ENCODE measurements around the gene VPS37B. TPM values are rescaled to one million over a fixed set of nuclear protein-coding genes. Genes with fewer than 3 reads are reported as not detected.

Gene VPS37B
- total RNA-seq, 2 experiments from 2014 or later, result 20.1 to 20.7 TPM

DNA sequence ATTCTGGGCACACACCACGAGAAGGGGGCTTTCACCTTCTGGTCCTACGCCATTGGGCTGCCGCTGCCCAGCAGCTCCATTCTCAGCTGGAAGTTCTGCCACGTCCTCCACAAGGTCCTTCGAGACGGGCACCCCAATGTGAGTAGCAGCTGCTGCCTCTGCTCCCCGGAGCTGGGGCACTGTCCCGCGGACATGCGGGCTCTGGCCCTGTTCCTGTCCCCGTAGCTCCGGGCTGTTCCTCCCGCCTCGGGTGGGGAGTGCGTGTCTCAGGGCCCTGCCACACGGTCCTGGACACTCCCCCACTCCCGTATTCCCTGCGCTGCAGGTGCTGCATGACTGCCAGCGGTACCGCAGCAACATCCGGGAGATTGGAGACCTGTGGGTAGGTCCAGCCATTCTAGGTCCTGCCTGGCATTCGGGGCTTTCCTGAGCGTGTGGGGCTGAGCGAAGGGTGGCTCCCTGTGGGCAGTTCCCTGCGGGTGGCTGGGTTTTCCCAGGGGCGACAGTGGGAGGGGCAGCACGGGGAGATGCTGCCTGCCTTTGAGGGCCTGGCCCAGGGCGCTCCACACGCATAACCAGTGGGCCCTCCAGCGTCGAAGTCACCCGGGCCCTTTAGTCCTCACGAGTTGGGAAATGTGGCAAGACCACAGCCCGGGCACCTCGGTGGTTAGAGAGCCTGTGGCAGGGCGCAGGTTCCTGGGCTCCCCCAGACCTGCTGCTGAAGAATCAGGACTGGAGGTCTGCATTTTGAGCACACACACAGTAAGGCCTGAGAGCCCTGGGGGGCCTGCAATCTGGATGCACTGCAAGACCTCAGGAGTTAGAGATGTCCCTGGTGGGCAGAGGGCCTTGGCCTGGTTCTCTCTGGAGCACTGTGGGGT, 47.2 kb downstream of the VPS37B start:
- ChIA-PET POLR2A (no interaction called here), CTCF (interaction anchor here (1.3 kb wide), 1 partner anchor 104 kb away, joined by 3 read pairs; no protein-coding TSS in a partner anchor)

DNA sequence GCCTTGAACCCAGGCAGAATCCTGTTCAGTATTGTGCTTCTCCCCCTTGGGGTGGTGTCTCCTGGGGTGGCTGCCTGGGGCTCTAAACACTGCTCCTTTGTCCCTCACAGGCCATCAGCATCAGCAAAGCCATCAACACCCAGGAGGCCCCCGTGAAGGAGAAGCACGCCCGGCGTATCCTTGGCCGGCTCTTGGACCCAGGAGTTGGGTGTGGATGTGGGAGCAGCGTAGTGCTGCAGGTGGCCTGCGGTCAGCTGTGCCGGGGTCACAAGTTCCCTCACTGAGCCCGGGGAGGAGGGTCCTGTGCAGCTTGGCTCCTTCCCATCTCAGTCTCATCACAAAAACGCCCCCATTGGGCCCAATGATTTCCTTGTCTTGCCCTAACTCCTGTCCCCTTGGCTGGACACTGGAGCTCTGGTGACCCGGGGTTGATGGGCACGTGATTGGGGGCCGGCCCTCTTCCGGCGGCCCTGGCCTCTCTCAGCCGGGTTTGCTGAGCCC, 48.0 kb downstream of the VPS37B start:
- ChIA-PET POLR2A (no interaction called here), CTCF (interaction anchor here (0.5 to 2.8 kb wide), 3 partner anchors 13 to 362 kb away, joined by 3 to 9 read pairs (median 3); no protein-coding TSS in a partner anchor)

DNA sequence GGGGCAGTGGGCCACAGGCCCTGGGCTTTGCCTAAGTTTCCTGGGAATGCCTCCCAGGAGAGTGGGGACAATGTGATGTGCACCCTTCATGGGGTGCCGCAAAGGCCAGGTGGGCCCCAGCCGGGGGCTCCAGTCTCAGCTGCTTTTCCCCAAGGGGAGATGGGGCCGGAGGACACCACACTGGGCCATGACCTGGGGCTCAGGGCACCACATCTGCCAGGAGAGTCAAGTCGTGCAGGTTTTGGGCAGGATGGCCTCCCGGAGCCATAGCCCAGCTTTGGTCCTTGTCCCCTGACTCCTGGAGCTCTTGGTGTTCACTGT, 48.4 kb downstream of the VPS37B start:
- CTCF ChIA-PET, result interaction anchor here (0.5 to 2.8 kb wide), 3 partner anchors 13 to 362 kb away, joined by 3 to 9 read pairs (median 3); no protein-coding TSS in a partner anchor
- POLR2A ChIA-PET, result no interaction called here

DNA sequence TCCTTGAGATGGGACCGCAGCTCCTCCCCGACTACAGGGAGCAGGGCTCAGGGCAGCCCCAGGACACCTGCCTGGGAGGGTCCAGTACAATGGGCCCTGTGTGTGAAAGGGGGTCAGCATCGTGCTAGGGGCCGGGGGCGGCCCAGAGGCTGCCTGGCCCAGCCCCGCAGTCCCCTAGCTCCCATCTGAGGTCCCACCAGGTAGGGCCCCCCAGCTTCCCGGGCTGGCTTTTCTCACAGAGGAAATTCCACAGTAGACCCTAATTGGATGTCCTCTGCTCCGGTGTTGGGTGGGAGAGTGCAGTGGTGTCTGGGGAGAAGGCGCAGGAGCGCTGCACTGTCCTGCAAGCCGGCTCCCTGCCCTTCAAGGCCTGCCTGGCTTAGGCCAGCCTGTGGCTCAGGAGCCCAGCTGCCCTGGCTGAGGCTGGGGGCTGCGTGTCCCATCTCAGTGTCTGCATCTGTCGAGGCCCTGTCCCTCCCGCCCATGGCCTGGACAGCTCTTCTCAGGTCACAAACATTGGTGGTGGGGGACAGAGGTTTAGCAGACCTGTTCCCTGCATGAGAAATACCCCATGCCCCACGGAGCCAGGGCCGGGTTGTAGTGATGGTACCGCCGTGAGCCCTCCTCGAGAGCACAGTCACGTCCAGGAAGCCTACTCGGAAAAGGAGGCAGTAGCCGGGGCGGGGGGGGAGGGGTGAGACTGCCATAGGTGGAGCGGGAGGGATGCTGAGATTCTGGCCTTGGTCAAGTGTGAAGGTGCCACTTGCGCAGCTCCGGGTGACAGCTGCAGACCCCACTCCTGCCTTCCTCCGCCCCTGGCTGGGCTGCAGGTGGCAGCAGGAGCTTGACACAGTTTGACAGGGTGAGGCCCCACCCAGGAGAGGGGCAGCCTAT, 49.1 kb downstream of the VPS37B start:
- CTCF ChIA-PET, result interaction anchor here (0.5 to 2.8 kb wide), 3 partner anchors 14 to 363 kb away, joined by 3 to 9 read pairs (median 4); no protein-coding TSS in a partner anchor
- POLR2A ChIA-PET, result no interaction called here

DNA sequence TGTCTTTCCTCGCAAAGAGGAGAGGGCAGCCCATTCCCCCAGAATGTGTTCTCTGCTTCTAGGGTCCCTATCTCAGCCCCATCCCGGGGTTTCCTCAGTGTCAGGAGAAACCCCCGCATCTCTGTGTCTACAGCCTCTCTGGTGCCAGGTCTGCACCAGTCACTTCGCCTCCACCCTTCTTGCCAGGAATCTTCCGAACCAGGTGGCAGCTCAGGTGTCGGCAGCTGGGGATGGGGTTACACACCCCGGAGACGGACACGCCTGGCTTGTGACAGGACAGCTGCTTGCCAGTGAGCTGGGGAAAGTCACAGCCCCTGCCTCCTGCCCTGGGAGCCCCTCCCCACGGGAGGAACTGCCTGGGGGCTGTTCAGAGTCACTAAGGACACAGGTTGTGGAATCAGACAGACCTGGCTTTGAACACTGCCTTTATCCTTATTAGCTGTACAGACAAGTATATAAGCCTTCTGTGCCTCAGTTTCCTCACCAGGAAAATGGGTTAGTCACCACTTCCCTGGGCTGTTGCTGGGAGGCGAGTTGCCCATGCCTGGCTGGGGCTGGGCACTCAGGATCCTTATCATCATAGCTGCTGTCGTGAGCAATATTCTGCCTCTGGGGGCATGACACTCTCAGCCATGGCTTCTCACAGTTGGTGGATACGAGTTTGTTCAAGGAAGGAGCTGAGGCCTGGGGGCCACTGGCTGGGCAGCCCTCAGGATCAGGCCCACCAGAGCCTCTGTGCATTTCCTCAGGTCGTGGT, 49.9 kb downstream of the VPS37B start:
- ChIA-PET CTCF (interaction anchor here (1.5 to 2.8 kb wide), 2 partner anchors 15 to 107 kb away, joined by 4 to 9 read pairs; no protein-coding TSS in a partner anchor), POLR2A (no interaction called here)

DNA sequence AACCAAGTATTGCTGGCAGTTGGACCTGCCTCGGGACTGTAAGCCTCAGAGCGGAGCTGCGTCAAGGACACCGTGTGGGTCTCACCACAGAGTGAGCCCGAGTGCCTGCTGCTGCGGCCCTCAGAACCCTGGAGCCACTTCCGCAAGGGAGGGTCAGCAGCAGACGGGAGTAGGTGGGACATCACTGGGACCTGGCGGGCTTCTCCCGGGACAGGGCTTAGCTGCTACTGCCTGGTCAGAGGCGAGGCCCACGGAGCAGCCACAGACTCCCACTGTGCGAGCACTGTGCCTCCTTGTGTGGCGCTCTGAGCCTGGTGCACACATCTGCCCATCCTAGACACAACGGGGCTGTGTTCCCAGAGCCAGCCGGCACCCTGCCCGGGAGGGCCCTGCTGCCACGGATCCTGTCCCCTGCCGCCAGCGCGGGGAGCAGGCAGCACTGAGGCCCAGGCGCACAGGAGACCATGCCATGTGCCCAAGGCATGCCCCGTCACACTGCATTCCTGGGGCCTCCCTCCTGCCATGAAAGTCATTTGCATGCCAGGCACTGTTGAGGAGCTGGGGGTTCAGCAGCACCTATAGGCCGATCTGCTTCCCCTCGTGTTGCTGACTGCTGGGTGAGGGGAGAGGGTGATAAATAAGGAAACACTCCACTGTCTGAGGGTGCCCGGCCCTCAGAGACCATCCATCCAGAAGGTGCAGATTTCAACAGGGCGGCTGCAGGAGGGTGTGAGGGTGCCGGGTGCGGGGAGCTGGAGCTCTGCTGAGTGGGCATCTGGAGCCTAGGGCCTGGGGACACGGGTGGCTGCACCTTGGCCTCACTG, 50.7 kb downstream of the VPS37B start:
- ChIA-PET POLR2A (no interaction called here), CTCF (interaction anchor here (1.5 to 2.8 kb wide), 2 partner anchors 16 to 108 kb away, joined by 4 to 9 read pairs; no protein-coding TSS in a partner anchor)

DNA sequence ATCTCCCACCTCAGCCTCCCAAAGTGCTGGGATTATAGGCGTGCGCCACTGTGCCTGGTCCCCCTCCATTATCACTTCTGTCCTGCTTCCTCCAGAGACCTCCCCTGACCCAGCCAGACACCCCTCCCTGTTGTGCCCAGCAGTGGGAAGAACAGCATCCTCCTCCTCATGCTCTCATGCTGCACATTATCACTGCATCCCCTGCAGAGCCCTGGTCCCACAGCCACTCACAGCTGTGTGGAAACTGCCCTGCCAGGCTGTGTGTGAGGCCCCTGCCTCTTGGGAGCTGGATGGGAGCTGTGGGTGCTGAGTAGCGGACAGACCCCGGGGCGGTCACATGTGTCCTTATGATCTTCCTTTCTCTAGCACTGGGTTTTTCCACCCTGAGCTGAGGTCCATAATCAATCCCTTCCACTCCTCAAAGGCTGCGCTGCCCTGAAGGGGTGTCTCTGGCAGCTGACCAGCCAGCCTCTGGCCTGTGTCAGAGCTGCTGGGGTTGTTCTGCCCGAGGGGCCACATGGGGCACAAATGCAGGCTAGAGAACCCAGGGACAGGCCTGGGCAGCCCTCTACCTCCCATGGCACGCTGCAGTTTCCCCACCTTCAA, 51.5 kb downstream of the VPS37B start:
- POLR2A ChIA-PET, result no interaction called here
- CTCF ChIA-PET, result no interaction called here

DNA sequence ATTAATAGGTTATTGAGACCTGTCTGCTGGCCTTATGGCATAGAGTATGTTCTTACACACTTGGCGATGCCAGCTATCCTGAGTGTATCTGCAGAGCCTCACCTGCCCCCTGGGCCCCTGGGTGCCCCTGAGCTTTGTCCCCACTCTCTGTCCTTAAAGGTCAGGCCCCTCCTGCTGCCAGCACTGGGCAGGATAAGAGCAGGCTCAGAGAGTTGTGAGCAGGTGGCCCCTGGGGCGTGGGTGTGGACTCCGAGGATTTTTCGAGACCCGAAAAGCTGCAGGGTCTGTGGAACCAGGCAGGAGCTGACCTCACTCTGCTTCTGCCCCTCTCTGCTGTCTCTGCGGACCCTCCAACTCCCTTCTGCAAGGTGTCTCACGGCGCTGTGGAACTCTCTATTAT, 52.5 kb downstream of the VPS37B start:
- ChIA-PET POLR2A (no interaction called here), CTCF (interaction anchor here (0.8 to 1.3 kb wide), 2 partner anchors 16 to 17 kb away, joined by 3 to 5 read pairs; no protein-coding TSS in a partner anchor)

DNA sequence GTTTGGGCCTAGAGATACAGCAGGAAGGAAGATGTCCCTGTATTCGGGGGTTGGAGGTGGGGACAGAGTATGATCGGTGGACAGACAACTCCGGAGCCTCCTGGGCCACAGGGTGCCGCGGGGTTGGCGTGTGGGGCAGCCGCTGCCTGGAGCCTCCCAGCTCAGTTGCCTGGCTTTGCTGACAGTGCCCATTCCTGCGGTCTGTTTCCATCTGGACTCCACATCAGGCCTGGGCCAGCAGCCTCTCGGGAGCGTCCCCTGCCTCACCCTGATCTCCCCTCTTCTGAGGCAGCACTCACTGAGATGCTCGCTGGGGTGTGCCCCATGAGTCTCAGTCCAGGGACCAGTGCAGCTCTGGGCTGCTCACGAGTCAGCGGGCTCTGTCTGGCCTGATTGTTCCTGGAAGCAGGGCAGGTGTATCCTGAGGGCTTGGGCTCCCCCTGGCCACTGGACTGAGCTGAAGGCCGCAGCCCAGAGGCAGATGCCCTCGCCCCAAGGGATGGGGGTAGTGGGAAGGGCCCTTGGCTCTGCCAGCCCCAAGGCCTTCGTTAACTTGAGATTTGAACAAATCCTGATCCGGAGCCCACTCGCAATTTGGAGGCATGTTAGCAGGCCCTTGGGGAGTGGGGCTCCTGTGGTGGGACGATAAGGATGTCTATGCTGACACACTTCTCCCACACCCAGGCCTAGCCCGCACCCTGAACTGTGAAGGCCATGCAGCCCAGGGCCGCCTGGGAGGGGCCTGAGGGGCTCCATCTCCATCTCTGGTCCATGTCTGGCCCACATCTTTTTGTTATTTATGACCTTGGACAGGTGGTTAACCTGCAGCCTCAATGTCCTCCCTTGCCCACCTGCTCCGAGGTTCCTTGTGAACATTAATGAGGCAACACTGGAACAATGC, 53.2 kb downstream of the VPS37B start:
- POLR2A ChIA-PET, result no interaction called here
- CTCF ChIA-PET, result interaction anchor here (0.8 to 1.3 kb wide), 2 partner anchors 16 to 18 kb away, joined by 3 to 5 read pairs; no protein-coding TSS in a partner anchor

DNA sequence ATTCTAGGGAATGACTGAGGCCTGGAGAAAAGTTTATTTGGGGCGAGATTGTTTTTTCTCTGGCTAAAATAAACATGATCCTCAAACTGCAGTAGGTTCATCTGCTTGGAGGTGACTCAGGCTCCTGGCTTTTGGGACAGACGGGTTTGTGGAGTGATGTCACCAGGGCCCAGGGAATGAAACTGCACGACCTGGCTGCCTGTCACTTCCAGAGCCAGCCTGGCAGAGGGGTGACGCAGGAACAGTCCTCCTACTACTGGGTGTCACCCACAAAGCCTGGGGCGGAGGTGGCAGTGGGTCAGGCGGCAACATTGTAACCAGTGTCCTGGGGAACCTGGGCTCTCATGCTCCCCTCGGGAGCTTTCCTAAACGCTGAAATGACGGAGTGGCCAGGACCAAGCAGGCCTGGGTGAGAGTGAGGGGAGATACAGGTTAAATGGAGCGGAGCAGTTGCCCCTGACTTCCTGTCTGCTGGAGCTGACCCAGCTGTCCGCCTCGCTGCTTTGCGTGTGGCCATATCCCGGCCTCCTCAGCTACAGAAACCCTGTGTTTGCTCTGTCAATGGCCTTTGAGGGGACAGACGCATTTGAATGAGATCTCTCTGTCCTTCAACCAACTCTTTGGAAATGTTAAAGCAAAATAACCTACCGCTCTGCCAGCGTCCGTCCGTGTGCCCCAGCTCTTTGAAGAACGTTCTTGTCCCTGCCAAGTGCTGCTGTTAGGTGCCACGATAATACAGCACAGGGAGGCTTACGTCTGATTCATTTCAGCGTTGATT, 54.2 kb downstream of the VPS37B start:
- ChIA-PET POLR2A (no interaction called here), CTCF (no interaction called here)

DNA sequence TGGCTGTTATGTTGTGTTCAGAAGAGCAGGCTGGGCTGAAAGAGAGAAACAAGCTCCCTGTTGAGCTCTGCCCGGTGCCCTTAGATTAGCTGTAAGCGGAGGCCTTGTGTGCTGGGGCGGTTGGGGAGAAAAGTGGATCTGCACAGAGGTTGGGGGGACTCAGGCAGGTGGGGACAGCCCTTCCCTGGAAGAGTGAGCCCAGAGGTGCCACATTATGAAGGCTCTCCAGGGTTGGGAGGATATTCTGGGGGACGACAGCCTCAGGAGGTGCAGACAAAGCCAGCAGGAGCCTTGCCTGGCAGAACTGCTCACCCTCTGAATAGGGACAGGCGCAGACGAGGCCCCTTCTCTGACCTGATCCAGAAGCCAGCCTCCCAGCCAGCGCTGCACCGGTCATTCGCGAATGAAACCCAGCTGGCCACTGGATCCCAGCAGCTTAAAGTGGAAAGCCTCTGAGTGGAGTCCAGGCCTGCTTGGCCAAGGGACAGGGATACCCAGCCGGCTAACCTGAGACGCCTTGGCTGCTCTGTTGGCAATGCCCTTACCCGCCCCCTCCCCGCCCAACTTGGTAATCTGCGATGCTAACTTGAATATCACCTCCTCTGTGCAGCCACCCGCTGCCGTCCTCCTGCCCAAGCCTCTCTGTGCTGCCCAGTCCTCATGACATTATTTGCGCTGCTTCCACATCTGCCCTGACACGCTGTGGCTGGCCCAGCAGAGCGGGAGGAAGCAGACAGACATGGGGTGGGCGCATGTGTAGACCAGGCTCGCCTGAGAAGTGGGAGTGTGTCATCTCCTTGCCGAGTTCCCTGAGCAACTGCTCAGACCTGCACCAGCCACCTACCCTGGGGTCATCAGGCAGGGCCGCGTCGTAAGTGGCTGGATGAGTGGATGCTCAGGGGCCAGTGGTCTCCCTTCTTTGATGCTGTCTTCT, 55.1 kb downstream of the VPS37B start:
- ChIA-PET POLR2A (no interaction called here), CTCF (interaction anchor here (1.7 kb wide), 1 partner anchor 20 kb away, joined by 5 read pairs; no protein-coding TSS in a partner anchor)

DNA sequence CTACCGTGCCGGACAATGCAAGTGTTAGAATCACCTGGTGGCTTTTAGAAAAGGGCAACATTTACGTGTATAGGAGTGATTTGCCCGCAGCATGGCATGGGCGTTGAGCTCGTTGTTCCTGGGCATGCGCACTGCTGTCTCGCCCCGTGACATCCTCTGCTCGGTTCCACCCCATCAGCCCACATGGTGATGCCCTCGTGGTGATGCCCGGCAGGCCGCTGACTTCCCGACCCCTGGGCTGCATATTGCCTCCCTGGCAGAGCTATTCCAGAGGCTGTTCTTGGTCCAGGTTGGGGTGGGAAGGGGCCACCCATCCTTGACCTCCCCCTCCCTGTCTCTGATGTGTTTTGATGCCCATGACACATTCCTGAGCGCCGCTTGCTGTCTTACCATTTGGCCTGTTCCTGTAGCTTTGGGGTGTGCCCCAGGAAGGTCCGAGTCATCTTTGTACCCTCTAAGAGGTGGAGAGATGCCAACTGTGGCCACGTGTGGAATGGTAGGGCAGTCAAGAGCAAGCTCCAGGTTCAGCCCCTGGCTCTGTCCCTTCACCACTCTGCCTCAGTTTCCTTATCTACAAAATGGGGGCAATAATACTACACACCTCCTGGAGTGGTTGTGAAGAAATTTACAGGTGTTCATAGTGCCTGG, 55.9 kb downstream of the VPS37B start:
- ChIA-PET CTCF (interaction anchor here (0.9 to 1.7 kb wide), 2 partner anchors 21 to 113 kb away, joined by 3 to 5 read pairs; no protein-coding TSS in a partner anchor), POLR2A (no interaction called here)

DNA sequence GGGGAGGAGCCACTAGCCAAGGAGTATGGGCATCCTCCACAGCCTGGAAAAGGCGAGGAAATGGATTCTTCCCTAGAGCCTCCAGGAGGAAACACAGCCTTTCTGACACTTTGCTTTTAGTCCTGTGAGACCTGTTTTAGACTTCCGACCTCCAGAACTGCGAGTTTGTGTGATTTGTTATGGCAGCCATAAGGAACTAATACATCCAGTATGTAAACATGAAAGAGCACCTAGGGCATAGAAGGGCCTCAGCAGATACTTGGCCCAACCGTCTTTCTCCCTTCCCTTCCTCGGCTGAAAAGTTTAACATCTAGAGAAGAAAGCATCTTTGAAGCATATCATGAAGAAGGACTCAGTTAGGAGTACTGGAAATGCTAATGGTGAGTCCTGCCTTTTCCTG, 57.1 kb downstream of the VPS37B start:
- POLR2A ChIA-PET, result no interaction called here

More for the DNA sequence above, 57.1 kb downstream of the VPS37B start:
- CTCF ChIA-PET, result no interaction called here

Data from activated CD8-positive, alpha-beta memory T cell treated with anti-CD3 and anti-CD28 coated beads for 36 hours (primary cell).